Adipocyte (in vitro differentiated cells): Measurements from ENCODE around the gene FYN.

ENCODE experiments used
- DNase-seq: peaks from one replicate; pipeline ENCODE4 v3.0.0-alpha.2; 2015; ENCODE audit warnings: low read depth
- H3K27me3 ChIP-seq: replicated peaks from 2 replicates; pipeline ENCODE4 v1.7.0; 2013; ENCODE audit warnings: mild to moderate bottlenecking, low read length, moderate library complexity; ENCODE audit not compliant: control insufficient read depth, insufficient read depth
- H3K36me3 ChIP-seq: 2 replicates; pipeline ENCODE4 v1.7.0; 2013; ENCODE audit warnings: low read length, mild to moderate bottlenecking, moderate library complexity; ENCODE audit not compliant: control insufficient read depth, insufficient read depth, severe bottlenecking
- H3K4me1 ChIP-seq: 2 replicates; pipeline ENCODE4 v1.7.0; 2013; ENCODE audit warnings: mild to moderate bottlenecking, low read length, moderate library complexity; ENCODE audit not compliant: control insufficient read depth, insufficient read depth
- H3K4me3 ChIP-seq: 2 replicates; pipeline ENCODE4 v1.7.0; 2013; ENCODE audit warnings: mild to moderate bottlenecking, low read length, moderate library complexity
- H3K9ac ChIP-seq: 2 replicates; pipeline ENCODE4 v1.7.0; 2013; ENCODE audit warnings: mild to moderate bottlenecking, low read length, moderate library complexity
- H3K9me3 ChIP-seq: 2 replicates; pipeline ENCODE4 v1.7.0; 2013; ENCODE audit warnings: mild to moderate bottlenecking, low read length, moderate library complexity; ENCODE audit not compliant: control insufficient read depth

FYN gene

GRCh38 chr6:111849298-111849697 is 24.0 kb downstream of the FYN start:
- DNase-seq, result no peak
- H3K9ac ChIP-seq, result no peak overlapping the region
- H3K4me1 ChIP-seq, result peaks cover 38% of the 10 kb centered on the region
- no peaks in the 10 kb centered on the region for H3K9me3 ChIP-seq
- no peak overlapping the region for H3K4me3 ChIP-seq
- peaks cover 17% of the 10 kb centered on the region for H3K36me3 ChIP-seq
- H3K27me3 ChIP-seq, result no peaks in the 10 kb centered on the region

GRCh38 chr6:111848262-111848812 is 24.9 kb downstream of the FYN start:
- Histone ChIP-seq H3K9ac (no peak overlapping the region), H3K9me3 (no peaks in the 10 kb centered on the region), H3K36me3 (peaks cover 16% of the 10 kb centered on the region), H3K4me3 (no peak overlapping the region), H3K27me3 (no peaks in the 10 kb centered on the region), H3K4me1 (peaks cover 33% of the 10 kb centered on the region)
- DNase-seq, result no peak

- Histone ChIP-seq H3K4me3 (no peak overlapping the region), H3K27me3 (no peaks in the 10 kb centered on the region), H3K36me3 (peaks cover 16% of the 10 kb centered on the region), H3K9ac (no peak overlapping the region), H3K4me1 (peaks cover 32% of the 10 kb centered on the region), H3K9me3 (no peaks in the 10 kb centered on the region)
- no peak for DNase-seq
These were observed 26.5 kb downstream of the FYN start for GRCh38 chr6:111846492-111847409.

GRCh38 chr6:111846066-111846465 is 27.2 kb downstream of the FYN start:
- Histone ChIP-seq H3K9ac (no peak overlapping the region), H3K36me3 (peaks cover 16% of the 10 kb centered on the region), H3K4me1 (peaks cover 38% of the 10 kb centered on the region), H3K9me3 (no peaks in the 10 kb centered on the region), H3K27me3 (no peaks in the 10 kb centered on the region), H3K4me3 (no peak overlapping the region)
- DNase-seq, result no peak

DNA sequence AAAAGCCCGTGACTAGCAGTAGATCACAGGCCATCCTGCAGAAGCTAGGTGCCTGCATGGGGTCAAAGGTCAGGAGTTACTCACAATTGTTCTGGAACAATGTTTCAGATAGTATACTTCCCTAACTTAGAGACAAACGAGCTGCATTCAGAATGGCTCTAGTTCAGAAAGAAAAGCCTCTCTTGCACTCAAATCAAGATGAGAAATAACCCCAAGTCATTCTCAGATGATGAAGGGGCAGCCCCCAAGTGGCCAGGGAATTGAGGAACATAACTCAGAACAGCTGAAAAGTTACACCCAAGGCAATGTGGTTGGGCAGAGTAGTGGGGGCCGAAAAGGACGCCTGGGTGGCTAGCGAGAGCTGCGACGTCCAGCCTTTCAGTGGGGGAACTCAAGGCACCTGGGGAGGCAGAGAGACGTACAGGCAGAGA is 27.8 kb downstream of the FYN start:
- H3K4me3 ChIP-seq, result no peak overlapping the region
- H3K36me3 ChIP-seq, result peaks cover 16% of the 10 kb centered on the region
- DNase-seq, result no peak
- H3K27me3 ChIP-seq, result no peaks in the 10 kb centered on the region
- H3K9ac ChIP-seq, result no peak overlapping the region
- H3K9me3 ChIP-seq, result no peaks in the 10 kb centered on the region
- H3K4me1 ChIP-seq, result peaks cover 38% of the 10 kb centered on the region

DNA sequence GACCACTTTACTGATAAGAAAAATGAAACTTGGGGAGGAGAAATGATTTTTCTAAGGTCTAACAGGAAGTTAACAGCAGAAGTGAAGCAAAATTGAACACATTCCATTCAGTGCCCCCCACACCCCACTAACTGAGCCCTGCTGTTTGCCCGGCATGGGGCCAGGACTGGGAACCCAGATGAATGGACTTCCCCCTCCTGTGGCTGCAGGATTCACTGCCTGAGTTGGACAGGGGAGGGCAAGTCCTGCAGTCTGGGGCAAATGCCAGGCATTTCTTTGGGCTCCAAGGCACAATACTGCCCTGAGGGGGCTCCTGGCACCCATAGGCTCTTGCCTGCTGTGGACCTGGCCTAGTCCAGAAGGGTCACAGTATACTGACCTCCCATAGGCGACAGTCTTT is 28.3 kb downstream of the FYN start:
- DNase-seq, result no peak
- no peaks in the 10 kb centered on the region for H3K9me3 ChIP-seq
- H3K4me3 ChIP-seq, result no peak overlapping the region
- H3K9ac ChIP-seq, result no peak overlapping the region
- H3K27me3 ChIP-seq, result no peaks in the 10 kb centered on the region
- H3K4me1 ChIP-seq, result peaks cover 38% of the 10 kb centered on the region
- peaks cover 16% of the 10 kb centered on the region for H3K36me3 ChIP-seq

DNA sequence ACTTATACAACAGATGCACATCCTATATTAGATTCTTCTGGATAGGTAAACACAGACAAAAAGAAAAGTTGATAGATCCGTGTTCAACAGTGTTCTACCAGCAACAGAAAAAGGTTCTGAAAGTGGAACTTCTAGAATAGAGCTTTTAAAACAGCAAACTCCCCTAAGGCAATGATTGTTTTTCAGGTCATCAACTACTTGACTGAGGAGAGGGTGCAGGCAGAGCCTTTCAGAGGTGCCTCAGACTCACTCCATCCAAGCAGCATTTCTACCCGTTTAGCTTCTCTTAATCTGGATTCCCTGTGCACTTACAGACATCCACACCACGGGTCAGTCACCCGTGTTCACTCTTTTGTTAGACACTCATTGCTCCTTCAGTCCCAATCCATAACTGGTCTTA is 28.9 kb downstream of the FYN start:
- DNase-seq, result no peak
- Histone ChIP-seq H3K4me1 (peaks cover 38% of the 10 kb centered on the region), H3K9ac (no peak overlapping the region), H3K27me3 (no peaks in the 10 kb centered on the region), H3K4me3 (no peak overlapping the region), H3K9me3 (no peaks in the 10 kb centered on the region), H3K36me3 (peaks cover 16% of the 10 kb centered on the region)

DNA sequence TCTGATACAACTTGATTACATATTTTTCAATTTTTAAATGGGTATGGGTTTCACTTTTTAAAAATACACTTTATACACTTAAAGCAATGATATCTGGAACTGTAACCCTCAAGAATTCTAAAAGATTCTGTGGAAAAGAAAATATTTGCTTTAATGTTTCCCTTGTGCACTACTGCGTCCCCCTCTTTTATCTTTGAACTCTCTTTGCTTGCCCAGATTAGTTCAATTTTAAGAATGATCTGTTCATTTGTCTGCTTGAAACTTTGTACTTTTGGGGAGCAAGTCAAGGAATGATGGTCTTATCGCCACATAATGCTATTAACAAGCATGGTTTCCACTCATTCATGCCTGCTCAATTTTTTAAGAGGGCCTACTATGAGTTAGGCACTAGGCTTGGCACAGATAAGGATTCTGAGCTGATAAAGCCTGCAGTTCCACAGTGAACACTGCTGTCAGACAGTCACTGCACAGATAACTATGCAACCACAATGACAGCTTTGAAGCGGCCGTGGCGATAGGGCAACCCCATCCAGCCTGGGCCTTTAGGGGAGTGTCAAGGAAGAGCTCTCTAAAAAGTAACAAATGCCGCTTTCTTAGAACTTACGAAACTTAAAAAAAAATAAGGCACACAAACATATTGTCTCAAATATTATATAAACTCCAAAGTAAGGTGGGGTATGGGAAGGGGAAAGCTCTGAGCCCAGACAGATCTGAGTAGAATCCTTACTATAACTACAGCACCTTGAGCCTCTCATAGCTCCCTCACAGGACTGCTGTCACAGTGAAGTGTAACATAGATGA is 29.7 kb downstream of the FYN start:
- Histone ChIP-seq H3K9me3 (no peaks in the 10 kb centered on the region), H3K9ac (peak overlapping the region; percentile 37), H3K36me3 (peaks cover 20% of the 10 kb centered on the region), H3K27me3 (no peaks in the 10 kb centered on the region), H3K4me1 (peaks cover 38% of the 10 kb centered on the region), H3K4me3 (no peak overlapping the region)
- no peak for DNase-seq

DNA sequence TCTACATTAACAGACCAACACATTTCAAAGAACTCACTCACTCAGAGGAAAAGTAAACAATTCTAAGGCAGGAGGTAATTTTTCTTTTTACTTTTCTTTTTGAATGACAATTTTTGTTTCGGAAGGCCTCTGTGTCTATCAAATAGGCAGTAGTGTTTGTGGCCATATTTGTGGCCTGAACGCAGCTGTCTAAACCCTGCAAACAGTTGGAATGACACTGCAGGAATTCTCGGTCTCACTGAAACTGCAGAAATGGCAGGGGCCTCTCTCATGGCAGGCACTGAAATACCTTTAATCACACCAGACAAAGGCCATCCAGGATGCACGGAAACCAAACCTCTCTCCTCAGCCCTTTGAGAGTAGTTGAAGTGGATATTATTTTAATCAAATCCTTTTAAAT is 30.4 kb downstream of the FYN start:
- H3K4me3 ChIP-seq, result no peak overlapping the region
- H3K9me3 ChIP-seq, result no peaks in the 10 kb centered on the region
- no peak for DNase-seq
- H3K36me3 ChIP-seq, result peaks cover 20% of the 10 kb centered on the region
- H3K9ac ChIP-seq, result peak overlapping the region; percentile 37
- no peaks in the 10 kb centered on the region for H3K27me3 ChIP-seq
- peaks cover 38% of the 10 kb centered on the region for H3K4me1 ChIP-seq

- no peak overlapping the region for H3K4me3 ChIP-seq
- H3K36me3 ChIP-seq, result peaks cover 20% of the 10 kb centered on the region
- no peaks in the 10 kb centered on the region for H3K9me3 ChIP-seq
- H3K27me3 ChIP-seq, result no peaks in the 10 kb centered on the region
- peak overlapping the region; percentile 37 for H3K9ac ChIP-seq
- H3K4me1 ChIP-seq, result peaks cover 38% of the 10 kb centered on the region
- no peak for DNase-seq
These were observed 30.9 kb downstream of the FYN start for GRCh38 chr6:111842271-111842822.

DNA sequence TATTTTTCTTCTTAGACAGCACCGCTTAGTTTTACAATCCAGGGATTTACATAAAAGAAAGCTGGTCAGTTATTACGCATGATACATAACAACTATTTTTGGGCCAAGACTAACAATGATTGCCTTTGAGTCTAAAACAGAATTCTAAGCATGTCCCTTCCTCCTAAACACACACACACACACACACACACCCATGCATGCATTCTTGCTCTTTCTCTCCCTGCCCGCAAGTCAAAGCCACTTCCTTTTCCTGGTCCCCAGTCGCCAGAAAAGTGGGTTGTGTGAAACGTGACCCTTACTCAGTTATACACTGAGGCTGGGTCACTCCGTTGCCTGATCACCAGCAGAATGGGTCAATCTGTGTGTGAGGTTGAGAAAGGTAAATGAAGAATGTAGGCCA is 31.4 kb downstream of the FYN start:
- no peak for DNase-seq
- Histone ChIP-seq H3K4me3 (no peak overlapping the region), H3K36me3 (peaks cover 20% of the 10 kb centered on the region), H3K4me1 (peaks cover 33% of the 10 kb centered on the region), H3K27me3 (no peaks in the 10 kb centered on the region), H3K9me3 (no peaks in the 10 kb centered on the region), H3K9ac (no peak overlapping the region)
